Epithelial cell of esophagus (primary cell): ENCODE results near the gene SEC62.
"Not testable (repeated sequence)": the region's sequence is repeated elsewhere in the genome, so short reads cannot be mapped to it uniquely, and the experiment has no call there.

ENCODE experiments used
- DNase-seq: peaks from one replicate; pipeline ENCODE4 v3.0.0; 2010; ENCODE audit warnings: low read depth
- H3K4me3 ChIP-seq: 2 replicates; pipeline ENCODE4 v1.5.1; 2011; ENCODE audit warnings: mild to moderate bottlenecking, low read length, control low read depth
- TF ChIP-seq, protein P1 (sequence below): IDR thresholded peaks from 2 replicates; pipeline ENCODE4 v1.5.1; 2011; ENCODE audit warnings: low read depth, mild to moderate bottlenecking, low read length, control low read depth, inconsistent platforms; ENCODE audit not compliant: insufficient read depth; ENCODE audit errors: missing control alignments

SEC62 gene

DNA sequence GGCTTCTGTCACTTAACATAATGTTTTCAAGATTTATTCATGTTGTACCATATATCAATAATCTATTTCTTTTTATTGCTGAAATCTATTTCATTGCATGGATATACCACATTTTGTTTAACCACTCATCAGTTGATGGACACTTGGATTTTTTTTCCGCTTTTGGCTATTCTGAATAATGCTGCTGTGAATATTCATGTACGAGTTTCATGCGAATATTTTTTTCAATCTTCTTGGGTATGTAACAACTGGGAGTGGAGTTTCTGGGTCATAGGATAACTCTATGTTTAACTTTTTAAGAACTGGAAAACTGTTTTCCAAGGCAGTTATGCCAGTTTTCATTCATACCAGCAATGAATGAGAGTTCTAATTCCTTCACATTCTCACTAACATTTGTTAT lies 49.5 kb downstream of the SEC62 start:
- H3K4me3 ChIP-seq = no peak overlapping the region
- no peak for DNase-seq
- TF ChIP-seq, protein P1, sequence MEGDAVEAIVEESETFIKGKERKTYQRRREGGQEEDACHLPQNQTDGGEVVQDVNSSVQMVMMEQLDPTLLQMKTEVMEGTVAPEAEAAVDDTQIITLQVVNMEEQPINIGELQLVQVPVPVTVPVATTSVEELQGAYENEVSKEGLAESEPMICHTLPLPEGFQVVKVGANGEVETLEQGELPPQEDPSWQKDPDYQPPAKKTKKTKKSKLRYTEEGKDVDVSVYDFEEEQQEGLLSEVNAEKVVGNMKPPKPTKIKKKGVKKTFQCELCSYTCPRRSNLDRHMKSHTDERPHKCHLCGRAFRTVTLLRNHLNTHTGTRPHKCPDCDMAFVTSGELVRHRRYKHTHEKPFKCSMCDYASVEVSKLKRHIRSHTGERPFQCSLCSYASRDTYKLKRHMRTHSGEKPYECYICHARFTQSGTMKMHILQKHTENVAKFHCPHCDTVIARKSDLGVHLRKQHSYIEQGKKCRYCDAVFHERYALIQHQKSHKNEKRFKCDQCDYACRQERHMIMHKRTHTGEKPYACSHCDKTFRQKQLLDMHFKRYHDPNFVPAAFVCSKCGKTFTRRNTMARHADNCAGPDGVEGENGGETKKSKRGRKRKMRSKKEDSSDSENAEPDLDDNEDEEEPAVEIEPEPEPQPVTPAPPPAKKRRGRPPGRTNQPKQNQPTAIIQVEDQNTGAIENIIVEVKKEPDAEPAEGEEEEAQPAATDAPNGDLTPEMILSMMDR = no peak

DNA sequence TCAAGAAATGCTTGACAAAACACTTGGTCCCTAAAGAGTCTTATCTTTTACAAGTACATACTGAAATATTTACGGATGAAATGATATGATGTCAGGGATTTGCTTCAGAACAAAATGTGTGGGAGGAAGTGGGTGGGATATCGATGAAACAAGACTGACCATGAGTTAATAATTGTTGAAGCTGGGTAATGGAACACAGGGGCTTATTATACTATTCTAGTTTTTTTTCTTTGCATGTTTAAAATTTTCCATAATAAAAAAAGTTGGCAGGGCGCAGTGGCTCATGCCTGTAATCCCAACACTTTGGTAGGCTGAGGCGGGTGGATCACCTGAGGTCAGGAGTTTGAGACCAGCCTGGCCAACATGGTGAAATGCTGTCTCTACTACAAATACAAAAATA lies 52.7 kb downstream of the SEC62 start:
- not testable (repeated sequence) for DNase-seq, H3K4me3 ChIP-seq

DNA sequence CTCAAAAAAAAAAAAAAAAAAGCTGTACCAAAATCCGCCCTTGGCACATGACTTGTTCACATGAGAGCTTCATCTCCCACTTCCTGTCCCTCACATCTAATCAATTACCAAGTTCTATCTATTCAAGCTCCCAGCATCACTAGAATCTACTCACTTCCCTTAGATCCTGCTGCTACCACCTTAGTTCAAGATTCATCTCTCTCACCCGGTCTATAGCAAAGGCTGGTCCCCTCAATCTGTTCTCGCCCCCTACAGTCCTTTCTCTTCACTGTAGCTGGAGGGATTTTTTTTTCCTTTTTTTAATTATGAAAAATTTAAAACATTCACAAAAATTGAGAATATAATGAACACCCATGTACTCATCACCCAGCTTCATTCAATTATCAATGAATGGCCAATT lies 54.5 kb downstream of the SEC62 start:
- DNase-seq = no peak
- no peak overlapping the region for H3K4me3 ChIP-seq
- TF ChIP-seq, protein P1 = no peak

GRCh38 chr3:170022336-170022735 lies 55.7 kb downstream of the SEC62 start:
- TF ChIP-seq, protein P1 = no peak
- no peak overlapping the region for H3K4me3 ChIP-seq
- DNase-seq = no peak

DNA sequence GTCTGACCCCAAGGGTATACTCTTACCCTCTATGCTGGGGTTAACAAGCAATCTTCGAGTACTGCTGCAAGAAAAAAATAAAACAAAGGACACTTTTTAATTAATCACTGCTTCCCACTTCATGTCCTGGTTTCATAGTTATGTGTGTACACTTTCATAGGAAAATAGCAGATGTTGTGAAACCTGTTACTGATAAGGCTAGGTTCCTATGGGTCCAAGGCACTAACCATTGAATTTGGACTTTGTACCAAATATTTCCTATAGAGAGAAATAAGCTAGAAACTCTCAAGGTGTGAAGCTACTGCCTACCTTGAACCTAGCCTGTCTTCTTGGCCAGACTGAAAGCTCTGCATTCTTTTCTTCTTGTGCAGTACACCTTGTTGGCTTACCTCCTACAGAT lies 56.6 kb downstream of the SEC62 start:
- TF ChIP-seq, protein P1 = no peak
- DNase-seq = no peak

GRCh38 chr3:170024581-170024980 lies 58.0 kb downstream of the SEC62 start:
- TF ChIP-seq, protein P1 = no peak
- no peak overlapping the region for H3K4me3 ChIP-seq
- DNase-seq = no peak

More for the DNA sequence above, 56.6 kb downstream of the SEC62 start:
- no peak overlapping the region for H3K4me3 ChIP-seq

DNA sequence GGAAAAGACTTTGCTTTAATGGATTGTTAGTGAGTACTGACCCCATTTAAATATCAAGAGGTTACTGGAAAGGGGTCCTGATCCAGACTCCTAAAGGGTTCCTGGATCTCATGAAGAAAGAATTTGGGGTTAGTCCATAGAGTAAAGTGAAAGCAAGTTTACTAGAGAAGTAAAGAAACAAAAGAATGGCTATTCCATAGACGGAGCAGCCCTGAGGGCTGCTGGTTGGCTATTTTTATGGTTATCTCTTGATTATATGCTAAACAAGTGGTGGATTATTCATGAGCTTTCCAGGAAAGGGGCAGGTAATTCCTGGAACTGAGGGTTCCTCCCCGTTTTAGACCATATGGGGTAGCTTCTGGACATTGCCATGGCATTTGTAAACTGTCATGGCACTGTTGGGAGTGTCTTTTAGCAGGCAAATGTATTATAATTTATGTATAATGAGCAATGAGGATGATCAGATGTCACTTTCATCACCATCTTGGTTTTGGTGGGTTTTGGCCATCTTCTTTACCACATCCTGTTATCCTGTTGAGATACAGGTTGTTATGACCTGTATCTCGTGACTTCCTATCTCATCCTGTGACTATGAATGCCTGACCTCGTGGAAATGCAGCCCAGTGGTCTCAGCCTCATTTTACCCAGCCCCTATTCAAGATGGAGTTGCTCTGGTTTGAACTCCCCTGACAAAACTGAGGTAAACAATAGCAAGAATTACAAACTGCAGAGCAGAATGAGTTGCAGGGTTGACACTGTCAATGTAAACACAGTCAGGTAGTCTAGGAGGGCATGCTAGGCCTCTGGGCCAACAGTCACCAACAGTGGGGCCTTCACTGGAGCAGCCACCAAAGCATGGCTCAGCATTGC lies 60.9 kb downstream of the SEC62 start:
- TF ChIP-seq, protein P1 = no peak
- no peak for DNase-seq

More for the DNA sequence above, 60.9 kb downstream of the SEC62 start:
- no peak overlapping the region for H3K4me3 ChIP-seq
